Fibroblast of lung (primary cell): ENCODE results near the gene UBL7.

Experiments used
- CTCF ChIP-seq, 2 donors: IDR thresholded peaks in 1 of 2; conservative IDR thresholded peaks in 1 of 2; 1 replicate in 1 of 2; 2 replicates in 1 of 2; pipeline ENCODE4 v1.5.1; 2011 to 2012; ENCODE audit warnings: low read length in 2 of 2, control low read depth in 1 of 2, inconsistent platforms in 1 of 2, low read depth in 1 of 2, mild to moderate bottlenecking in 1 of 2
- EZH2 ChIP-seq: IDR thresholded peaks from 2 replicates; pipeline ENCODE4 v1.5.1; 2012; ENCODE audit warnings: low read length, control low read depth, mild to moderate bottlenecking; ENCODE audit errors: missing control alignments

GRCh38 chr15:74417670-74418069 lies 43.3 kb downstream of the UBL7 start:
- TF ChIP-seq CTCF (conservative IDR thresholded peaks at IDR 0.05 in 1 of 2, IDR thresholded peaks at IDR 0.05 in 1 of 2; ENCODE audit: low read depth in 1 of 2, low read length in 2 of 2) (no peak), EZH2 (no peak)
